GM06990 (cell line): ENCODE measurements around the gene EEPD1.

Source experiments
- DNase-seq: peaks from one replicate; pipeline ENCODE4 v3.0.0-alpha.2; 2011; ENCODE audit not compliant: insufficient read length; ENCODE audit errors: extremely low read depth
- H3K27me3 ChIP-seq: replicated peaks from 2 replicates; pipeline ENCODE4 v1.6.0; 2011; ENCODE audit warnings: low read length; ENCODE audit not compliant: control insufficient read depth, insufficient read depth
- H3K36me3 ChIP-seq: 2 replicates; pipeline ENCODE4 v1.5.1; 2011; ENCODE audit warnings: low read length; ENCODE audit not compliant: control insufficient read depth, insufficient read depth
- H3K4me3 ChIP-seq: replicated peaks from 2 replicates; pipeline ENCODE4 v1.5.1; 2011; ENCODE audit warnings: low read depth, mild to moderate bottlenecking, control low read depth, low read length
- CTCF ChIP-seq: IDR thresholded peaks from 2 replicates; pipeline ENCODE4 v1.5.1; 2011; ENCODE audit warnings: low read length, control low read depth, mild to moderate bottlenecking, inconsistent platforms; ENCODE audit not compliant: insufficient read depth, poor library complexity, severe bottlenecking

EEPD1 gene

GRCh38 chr7:36336390-36336789 is 183.3 kb downstream of the EEPD1 start:
- Histone ChIP-seq H3K27me3 (no peaks in the 10 kb centered on the region), H3K4me3 (no peak overlapping the region), H3K36me3 (no peaks in the 10 kb centered on the region)
- TF ChIP-seq CTCF: no peak
- DNase-seq: no peak

GRCh38 chr7:36338256-36338655 is 185.2 kb downstream of the EEPD1 start:
- no peak for TF ChIP-seq CTCF
- Histone ChIP-seq H3K27me3 (no peaks in the 10 kb centered on the region), H3K4me3 (no peak overlapping the region), H3K36me3 (no peaks in the 10 kb centered on the region)
- DNase-seq: no peak

GRCh38 chr7:36343548-36343947 is 190.5 kb downstream of the EEPD1 start:
- DNase-seq: no peak

GRCh38 chr7:36344622-36345021 is 191.6 kb downstream of the EEPD1 start:
- DNase-seq: no peak
- TF ChIP-seq CTCF: no peak

More at GRCh38 chr7:36343548-36343947, 190.5 kb downstream of the EEPD1 start:
- Histone ChIP-seq H3K27me3 (no peaks in the 10 kb centered on the region), H3K4me3 (no peak overlapping the region), H3K36me3 (no peaks in the 10 kb centered on the region)
- no peak for TF ChIP-seq CTCF

GRCh38 chr7:36346260-36346831 is 193.3 kb downstream of the EEPD1 start:
- H3K4me3 ChIP-seq: no peak overlapping the region
- H3K36me3 ChIP-seq: no peaks in the 10 kb centered on the region
- H3K27me3 ChIP-seq: no peaks in the 10 kb centered on the region
- TF ChIP-seq CTCF: no peak
- DNase-seq: no peak

More at GRCh38 chr7:36344622-36345021, 191.6 kb downstream of the EEPD1 start:
- Histone ChIP-seq H3K36me3 (no peaks in the 10 kb centered on the region), H3K27me3 (no peaks in the 10 kb centered on the region), H3K4me3 (no peak overlapping the region)

- Histone ChIP-seq H3K4me3 (no peak overlapping the region), H3K27me3 (no peaks in the 10 kb centered on the region), H3K36me3 (no peaks in the 10 kb centered on the region)
- no peak for TF ChIP-seq CTCF
- DNase-seq: no peak
Observed at GRCh38 chr7:36348256-36348655, 195.2 kb downstream of the EEPD1 start.
